AG09319 (cell line): ENCODE results near the gene VPS13A.

ENCODE experiments used
- DNase-seq: peaks from one replicate; pipeline ENCODE4 v3.0.0-alpha.2; 2010; ENCODE audit warnings: low read depth; ENCODE audit errors: extremely low read depth
- TF ChIP-seq, protein P1 (sequence below): IDR thresholded peaks from 2 replicates; pipeline ENCODE4 v1.5.1; 2011; ENCODE audit warnings: low read depth, mild to moderate bottlenecking, inconsistent platforms, low read length, moderate library complexity

VPS13A gene

DNA sequence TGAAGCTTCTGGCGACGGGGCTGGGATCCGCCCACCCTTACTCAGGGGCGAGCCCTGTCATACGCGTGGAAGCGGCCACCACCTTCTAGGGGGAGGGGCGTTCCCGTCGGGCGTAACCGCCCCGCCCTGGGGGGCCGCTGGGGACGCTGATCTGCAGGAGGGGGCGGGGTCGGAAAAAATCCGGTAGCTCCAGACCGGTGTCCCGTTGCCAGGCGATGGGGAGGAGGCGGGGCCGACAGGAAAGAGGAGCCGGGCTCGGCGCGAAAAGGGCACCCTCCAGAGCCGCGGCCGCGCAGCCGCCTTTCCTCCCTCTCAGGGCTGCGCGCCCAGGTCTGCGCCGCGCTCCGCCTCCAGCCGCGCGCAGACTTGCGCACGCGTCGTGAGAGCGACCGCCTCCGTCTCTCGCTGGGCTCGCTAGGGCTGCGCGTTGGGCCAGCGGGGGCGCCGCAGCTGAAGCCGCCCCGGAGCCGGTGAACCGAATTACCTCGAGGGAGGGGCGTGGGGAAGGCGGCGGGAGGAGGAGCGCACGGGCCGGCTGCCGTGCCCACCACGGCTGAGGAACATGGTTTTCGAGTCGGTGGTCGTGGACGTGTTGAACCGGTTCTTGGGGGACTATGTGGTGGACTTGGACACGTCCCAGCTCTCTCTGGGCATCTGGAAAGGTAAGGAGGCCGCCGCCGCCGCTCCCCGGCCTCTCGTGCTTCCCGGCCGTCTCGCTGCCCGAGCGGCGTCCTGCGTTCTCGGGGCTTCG lies at the start of gene VPS13A:
Gene VPS13A (plus strand): TSS at position 392 of the 751 bp plus-strand sequence. CDS start 171 bp downstream, at position 563.
- peak; percentile 73 for DNase-seq
- TF ChIP-seq, protein P1, sequence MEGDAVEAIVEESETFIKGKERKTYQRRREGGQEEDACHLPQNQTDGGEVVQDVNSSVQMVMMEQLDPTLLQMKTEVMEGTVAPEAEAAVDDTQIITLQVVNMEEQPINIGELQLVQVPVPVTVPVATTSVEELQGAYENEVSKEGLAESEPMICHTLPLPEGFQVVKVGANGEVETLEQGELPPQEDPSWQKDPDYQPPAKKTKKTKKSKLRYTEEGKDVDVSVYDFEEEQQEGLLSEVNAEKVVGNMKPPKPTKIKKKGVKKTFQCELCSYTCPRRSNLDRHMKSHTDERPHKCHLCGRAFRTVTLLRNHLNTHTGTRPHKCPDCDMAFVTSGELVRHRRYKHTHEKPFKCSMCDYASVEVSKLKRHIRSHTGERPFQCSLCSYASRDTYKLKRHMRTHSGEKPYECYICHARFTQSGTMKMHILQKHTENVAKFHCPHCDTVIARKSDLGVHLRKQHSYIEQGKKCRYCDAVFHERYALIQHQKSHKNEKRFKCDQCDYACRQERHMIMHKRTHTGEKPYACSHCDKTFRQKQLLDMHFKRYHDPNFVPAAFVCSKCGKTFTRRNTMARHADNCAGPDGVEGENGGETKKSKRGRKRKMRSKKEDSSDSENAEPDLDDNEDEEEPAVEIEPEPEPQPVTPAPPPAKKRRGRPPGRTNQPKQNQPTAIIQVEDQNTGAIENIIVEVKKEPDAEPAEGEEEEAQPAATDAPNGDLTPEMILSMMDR: no peak; the same call in none of the 2 replicates

DNA sequence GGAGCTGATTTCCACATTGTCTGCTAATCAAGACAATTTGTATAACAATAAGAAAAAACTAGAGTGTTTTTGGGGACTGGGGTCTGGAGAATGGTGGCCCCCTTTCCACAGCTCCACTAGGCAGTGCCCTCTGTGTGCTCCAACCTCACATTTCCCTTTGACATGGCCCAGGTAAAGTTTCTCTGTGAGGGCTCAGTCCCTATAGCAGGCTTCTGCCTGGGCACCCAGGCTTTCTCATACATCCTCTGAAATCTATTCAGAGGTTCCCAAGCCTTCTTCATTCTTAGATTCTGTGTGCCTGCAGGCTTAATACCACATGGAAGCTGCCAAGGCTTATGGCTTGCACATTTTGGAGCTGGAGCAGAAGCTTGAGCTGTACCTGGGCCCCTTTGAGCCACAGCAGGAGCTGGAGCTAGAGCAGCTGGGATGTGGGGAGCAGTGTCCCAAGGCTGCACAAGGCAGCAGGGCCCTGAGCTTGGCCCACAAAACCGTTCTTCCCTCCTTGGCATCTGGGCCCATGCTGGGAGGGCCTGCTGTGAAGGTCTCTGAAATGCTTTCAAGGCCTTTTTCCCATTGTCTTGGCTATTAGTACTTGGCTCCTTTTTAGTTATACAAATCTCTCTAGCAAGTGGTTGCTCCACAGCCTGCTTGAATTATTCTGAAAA lies 49.1 kb upstream of the VPS13A start:
- TF ChIP-seq, protein P1: no peak
- DNase-seq: no peak

DNA sequence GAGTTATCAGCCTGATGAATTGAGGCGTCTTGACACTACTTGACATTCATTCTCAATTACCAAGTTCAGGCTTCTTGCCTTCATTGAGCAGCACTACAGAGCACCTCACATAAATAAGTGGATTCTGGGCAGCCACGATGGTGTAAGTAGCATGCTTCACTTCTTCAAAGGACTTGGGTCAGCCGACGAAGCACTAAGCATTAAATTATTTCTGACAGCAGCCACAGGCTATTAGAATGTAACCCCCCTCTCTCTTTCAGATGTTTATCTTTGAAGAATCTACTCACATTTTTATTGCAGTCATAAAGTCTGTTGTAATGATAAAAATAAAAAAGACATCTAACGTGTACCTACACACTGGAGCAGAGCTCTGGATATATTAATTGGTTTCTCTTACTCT lies 45.9 kb upstream of the VPS13A start:
- no peak for DNase-seq
- TF ChIP-seq, protein P1: no peak

DNA sequence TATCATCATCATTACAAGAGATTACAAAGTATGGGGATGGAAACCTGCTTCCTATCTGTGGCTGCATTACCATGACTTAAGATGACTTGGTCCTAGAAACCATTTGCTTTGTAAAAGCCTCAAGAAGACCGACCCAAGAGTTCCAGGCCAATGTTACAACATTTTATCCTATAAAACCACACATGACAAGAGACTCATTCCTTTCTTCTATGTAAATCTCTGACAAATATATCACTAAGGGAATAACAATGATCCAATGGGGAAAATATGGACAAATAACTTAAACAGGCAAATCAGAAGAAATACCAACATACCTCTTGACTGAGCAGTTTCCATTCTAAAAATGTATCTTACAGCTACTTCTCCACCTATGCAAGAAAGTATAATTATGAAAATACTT lies 44.3 kb upstream of the VPS13A start:
- TF ChIP-seq, protein P1: no peak
- DNase-seq: no peak

DNA sequence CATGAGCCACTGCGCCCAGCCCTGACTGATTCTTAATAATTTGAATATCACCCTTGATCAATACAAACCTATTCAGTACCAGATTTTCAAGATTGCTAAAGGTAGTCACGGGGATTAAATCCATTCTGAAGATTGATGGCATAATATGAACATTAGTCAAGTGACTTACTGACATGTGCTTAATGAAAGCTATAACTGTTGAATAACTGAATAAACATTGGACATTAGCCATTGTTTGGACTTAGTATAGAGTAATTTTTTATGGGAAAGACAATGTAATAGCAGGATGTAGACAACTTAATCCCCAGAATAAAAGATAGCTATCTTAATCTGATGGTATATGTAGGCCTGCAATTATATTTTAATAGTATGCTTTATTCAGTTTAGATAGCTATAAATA lies 35.0 kb upstream of the VPS13A start:
- no peak for DNase-seq
- TF ChIP-seq, protein P1: no peak

DNA sequence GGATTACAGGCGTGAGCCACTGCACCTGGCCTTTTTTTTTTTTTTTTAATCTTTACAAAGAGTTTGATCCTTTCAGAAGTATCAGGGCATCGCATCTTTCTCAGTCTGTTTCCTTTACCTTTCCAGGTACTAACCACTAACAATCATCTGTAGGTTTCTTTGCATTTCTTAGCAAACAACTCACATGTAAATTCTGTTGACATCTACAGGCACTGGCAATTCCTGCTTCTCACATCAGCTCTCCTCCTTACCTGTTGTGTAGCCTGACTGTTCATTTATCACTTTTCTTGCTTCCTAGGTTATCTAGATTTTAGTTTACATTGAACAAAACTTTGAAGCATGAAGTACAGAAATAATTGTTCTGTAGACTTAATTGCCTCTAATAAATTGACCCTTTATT lies 27.5 kb upstream of the VPS13A start:
- DNase-seq: no peak
- TF ChIP-seq, protein P1: no peak

DNA sequence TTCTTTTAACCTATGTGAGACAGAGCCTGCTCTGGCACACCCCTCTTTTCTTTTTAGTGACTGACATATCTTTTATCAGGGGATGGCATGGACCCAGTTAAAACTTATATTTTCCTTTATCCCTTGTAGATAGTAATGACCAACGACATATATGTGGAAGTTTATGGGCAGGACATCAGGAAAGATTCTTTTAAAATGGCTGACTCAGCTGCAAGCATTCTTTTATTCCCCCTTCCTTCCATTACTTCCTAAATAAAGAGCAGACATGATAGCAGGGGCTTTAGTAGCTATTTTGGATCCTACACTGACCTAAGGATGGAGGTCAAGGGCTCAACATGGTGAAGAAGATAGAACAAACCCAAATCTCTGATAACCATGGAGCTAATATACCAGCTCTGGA lies 25.0 kb upstream of the VPS13A start:
- DNase-seq: no peak

More for the DNA sequence above, 25.0 kb upstream of the VPS13A start:
- TF ChIP-seq, protein P1: no peak
